ENCODE measurements around the gene SMC2. TPM values are rescaled to one million over a fixed set of nuclear protein-coding genes. Genes with fewer than 3 reads are reported as not detected.

The SMC2 gene
- polyA plus RNA-seq, 3 donors = 38.8 to 45.5 (median 43.3) TPM

- no peak for DNase-seq
Observed at GRCh38 chr9:104092875-104093600, 1.1 kb upstream of the SMC2 start.

GRCh38 chr9:104094534-104095015, 466 bp downstream of the SMC2 start:
- DNase-seq = no peak

- DNase-seq = no peak
Observed at GRCh38 chr9:104099630-104100029, 5.5 kb downstream of the SMC2 start.

- no peak for DNase-seq
Observed at GRCh38 chr9:104104360-104104759, 10.3 kb downstream of the SMC2 start.

GRCh38 chr9:104107799-104108198, 13.7 kb downstream of the SMC2 start:
- DNase-seq = no peak

GRCh38 chr9:104108315-104108714, 14.2 kb downstream of the SMC2 start:
- DNase-seq = no peak

GRCh38 chr9:104110509-104110908, 16.4 kb downstream of the SMC2 start:
- DNase-seq = no peak

- DNase-seq = peak; percentile 46
Observed at GRCh38 chr9:104118916-104119315, 24.8 kb downstream of the SMC2 start.

GRCh38 chr9:104121022-104121421, 26.9 kb downstream of the SMC2 start:
- no peak for DNase-seq

- no peak for DNase-seq
Observed at GRCh38 chr9:104138243-104138868, 44.2 kb downstream of the SMC2 start.

- no peak for DNase-seq
Observed at GRCh38 chr9:104142799-104143549, 48.9 kb downstream of the SMC2 start.

GRCh38 chr9:104143550-104143910, 49.4 kb downstream of the SMC2 start:
- DNase-seq = no peak

- DNase-seq = no peak
Observed at GRCh38 chr9:104144336-104144735, 50.2 kb downstream of the SMC2 start.

- DNase-seq = no peak
Observed at GRCh38 chr9:104173067-104173466, 79.0 kb downstream of the SMC2 start.

GRCh38 chr9:104177003-104177611, 83.0 kb downstream of the SMC2 start:
- no peak for DNase-seq

- DNase-seq = no peak
Observed at GRCh38 chr9:104177676-104178075, 83.6 kb downstream of the SMC2 start.

Measured in renal pelvis (tissue), 4 donors.